ENCODE measurements around the gene VAPA. TPM values are rescaled to one million over a fixed set of nuclear protein-coding genes. Genes with fewer than 3 reads are reported as not detected.

The VAPA gene
- total and polyA plus RNA-seq, 12 donors, result 33.2 to 269 (median 219) TPM

DNA sequence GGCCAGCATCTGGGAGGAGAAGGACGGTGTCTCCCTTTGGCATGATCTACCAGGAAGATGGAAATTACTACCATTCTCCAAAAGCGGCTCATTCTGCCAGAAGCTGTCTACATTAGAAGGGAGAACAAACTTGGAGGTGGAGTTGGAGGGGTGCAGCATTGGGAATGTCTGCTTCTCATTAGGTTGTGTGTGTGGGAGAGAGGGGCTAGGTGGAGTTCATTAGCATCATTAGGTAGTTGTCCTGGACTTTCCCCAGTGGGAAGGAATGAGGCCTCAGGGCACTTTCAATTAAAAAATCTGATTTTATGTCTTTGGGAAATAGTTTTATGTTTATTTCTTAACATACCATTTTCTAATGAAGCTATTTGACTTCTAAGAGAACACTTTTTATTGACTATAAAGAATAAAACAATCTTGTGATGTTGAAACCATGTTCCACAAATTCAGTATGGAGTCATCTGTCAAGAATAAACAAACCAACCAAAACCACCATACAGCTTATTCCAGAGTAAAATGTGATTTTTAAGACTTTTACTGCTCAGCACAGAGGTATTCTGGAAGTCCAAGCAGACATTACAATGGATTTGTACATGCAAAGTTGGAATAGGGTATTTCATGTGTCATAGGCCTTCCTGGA, 60.6 kb downstream of the VAPA start:
- WGBS, 2 donors, result 92 to 94% methylated on average over 2 of the region's 2 CpGs
- Histone ChIP-seq H3K9me3 (peaks cover 0 to 30% (median 15%) of the 10 kb centered on the region in 11 donors), H3K4me3 (no peak overlapping the region), H3K27ac (no peak overlapping the region), H3K4me1 (peaks cover 0 to 8% (median 0%) of the 10 kb centered on the region in 9 donors), H3K27me3 (peaks cover 0 to 5% (median 0%) of the 10 kb centered on the region in 7 donors), H3K36me3 (no peaks in the 10 kb centered on the region)
- ATAC-seq (no peak), DNase-seq (no peak)
- TF ChIP-seq CTCF (IDR thresholded peaks at IDR 0.05), result no peak
- intact Hi-C loops (cut with DNase I), result loop anchor here in 3 of 10 donors (5.0 to 10.0 kb wide), 3 partner anchors 53 to 1180 kb away; no protein-coding TSS in a partner anchor

GRCh38 chr18:9975658-9976057, 61.8 kb downstream of the VAPA start:
- intact Hi-C loops (cut with DNase I), result loop anchor here in 1 of 10 donors (10.0 kb wide), 1 partner anchor 1179 kb away; no protein-coding TSS in a partner anchor
- no peak for DNase-seq
- H3K27ac ChIP-seq, result no peak overlapping the region

DNA sequence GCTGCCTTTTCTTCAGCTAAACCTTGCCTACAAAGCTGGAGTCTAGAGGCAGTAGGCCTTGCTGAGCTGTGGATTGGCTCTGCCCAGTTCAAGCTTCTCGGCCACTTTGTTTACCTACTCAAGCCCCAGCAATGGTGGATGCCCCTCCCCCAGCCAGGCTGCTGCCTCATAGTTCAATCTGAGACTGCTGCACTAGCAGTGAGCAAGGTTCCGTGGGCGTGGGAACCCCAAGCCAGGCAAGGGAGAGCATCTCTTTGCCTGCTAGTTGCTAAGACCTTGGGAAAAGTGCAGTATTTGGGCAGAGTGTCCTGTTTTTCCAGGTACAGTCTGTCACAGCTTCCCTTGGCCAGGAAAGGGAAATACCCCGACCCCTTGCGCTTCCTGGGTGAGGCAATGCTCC, 68.9 kb downstream of the VAPA start:
- H3K27me3 ChIP-seq, result no peaks in the 10 kb centered on the region
- DNase-seq (no peak), ATAC-seq (no peak)
- TF ChIP-seq CTCF (IDR thresholded peaks at IDR 0.05), result no peak
- H3K9me3 ChIP-seq, result no peaks in the 10 kb centered on the region
- WGBS, 2 donors, result 86 to 97% methylated on average over 5 of the region's 5 CpGs
- H3K4me3 ChIP-seq, result no peak overlapping the region
- H3K4me1 ChIP-seq, result peaks cover 0 to 12% (median 4%) of the 10 kb centered on the region in 9 donors
- no peak overlapping the region for H3K27ac ChIP-seq
- H3K36me3 ChIP-seq, result no peaks in the 10 kb centered on the region
- intact Hi-C loops (cut with DNase I), result no loop called here

More at GRCh38 chr18:9975658-9976057, 61.8 kb downstream of the VAPA start:
- ATAC-seq, result no peak
- Histone ChIP-seq H3K27me3 (no peaks in the 10 kb centered on the region), H3K4me1 (peaks cover 0 to 8% (median 0%) of the 10 kb centered on the region in 9 donors), H3K4me3 (no peak overlapping the region), H3K9me3 (peaks cover 0 to 30% (median 15%) of the 10 kb centered on the region in 11 donors), H3K36me3 (no peaks in the 10 kb centered on the region)
- no peak for TF ChIP-seq CTCF (IDR thresholded peaks at IDR 0.05)

- ATAC-seq (peak in 7 of 8 donors; percentile 25 to 77 (median 67)), DNase-seq (no peak)
- Histone ChIP-seq H3K4me1 (peaks cover 0 to 17% (median 4%) of the 10 kb centered on the region in 9 donors), H3K36me3 (no peaks in the 10 kb centered on the region), H3K27me3 (no peaks in the 10 kb centered on the region), H3K9me3 (no peaks in the 10 kb centered on the region), H3K4me3 (no peak overlapping the region), H3K27ac (peak overlapping the region in 3 of 10 donors; percentile 18 to 47 (median 24))
- WGBS, 2 donors, result 55 to 68% methylated on average over 5 of the region's 5 CpGs
- TF ChIP-seq CTCF (IDR thresholded peaks at IDR 0.05), result no peak
- intact Hi-C loops (cut with DNase I), result no loop called here
Measured at GRCh38 chr18:9984080-9984479, 70.3 kb downstream of the VAPA start.
